Omental fat pad (tissue), 4 donors: ENCODE measurements around the gene FEM1A. TPM values are rescaled to one million over a fixed set of nuclear protein-coding genes. Genes with fewer than 3 reads are reported as not detected.

ENCODE experiments used
- ATAC-seq: fragments of 150-250 bp; one replicate; pipeline ENCODE4 v1.9.1; 2016; ENCODE audit warnings: mild to moderate bottlenecking, moderate library complexity; ENCODE audit not compliant: low FRiP score
- DNase-seq: peaks from one replicate; pipeline ENCODE4 v3.0.0-alpha.2; 2019; ENCODE audit warnings: low spot score
- total RNA-seq, 4 donors: library from RNA; depleted of rRNA; stranded (reverse); fragments of >200 nt; gene quantifications; one replicate each; pipeline ENCODE4 v1.1.0, GENCODE V29; 2016
- TF ChIP-seq, protein P1 (sequence below), 3 donors: fragments of 450-650 bp; IDR thresholded peaks; one replicate each; pipeline ENCODE4 v1.5.1; 2016 to 2017; ENCODE audit warnings: antibody characterized with exemption in 3 of 3, mild to moderate bottlenecking in 3 of 3, moderate library complexity in 2 of 3

The FEM1A gene
- total RNA-seq, 4 donors from 2014 or later, result 11.8 to 22.1 (median 13.9) TPM

DNA sequence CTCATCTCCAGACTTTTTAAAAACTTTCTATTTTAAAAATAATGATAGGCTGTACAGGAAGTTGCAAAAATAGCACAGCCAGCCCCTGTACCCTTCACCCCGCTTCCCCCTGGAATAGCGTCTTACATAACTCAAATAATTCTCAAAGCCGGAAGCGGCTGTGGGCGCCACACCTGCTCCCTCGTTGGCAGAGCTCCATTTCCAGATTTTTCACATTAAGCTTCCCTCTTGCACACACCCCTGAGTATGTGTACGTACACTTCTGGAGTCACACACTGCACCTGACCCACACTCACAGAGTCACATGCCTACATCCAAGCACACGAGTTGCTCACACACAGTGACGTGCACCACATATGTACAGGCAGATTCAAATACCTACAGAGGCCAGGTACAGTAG, 42.9 kb upstream of the FEM1A start:
- ATAC-seq (no peak), DNase-seq (no peak)
- TF ChIP-seq, protein P1, sequence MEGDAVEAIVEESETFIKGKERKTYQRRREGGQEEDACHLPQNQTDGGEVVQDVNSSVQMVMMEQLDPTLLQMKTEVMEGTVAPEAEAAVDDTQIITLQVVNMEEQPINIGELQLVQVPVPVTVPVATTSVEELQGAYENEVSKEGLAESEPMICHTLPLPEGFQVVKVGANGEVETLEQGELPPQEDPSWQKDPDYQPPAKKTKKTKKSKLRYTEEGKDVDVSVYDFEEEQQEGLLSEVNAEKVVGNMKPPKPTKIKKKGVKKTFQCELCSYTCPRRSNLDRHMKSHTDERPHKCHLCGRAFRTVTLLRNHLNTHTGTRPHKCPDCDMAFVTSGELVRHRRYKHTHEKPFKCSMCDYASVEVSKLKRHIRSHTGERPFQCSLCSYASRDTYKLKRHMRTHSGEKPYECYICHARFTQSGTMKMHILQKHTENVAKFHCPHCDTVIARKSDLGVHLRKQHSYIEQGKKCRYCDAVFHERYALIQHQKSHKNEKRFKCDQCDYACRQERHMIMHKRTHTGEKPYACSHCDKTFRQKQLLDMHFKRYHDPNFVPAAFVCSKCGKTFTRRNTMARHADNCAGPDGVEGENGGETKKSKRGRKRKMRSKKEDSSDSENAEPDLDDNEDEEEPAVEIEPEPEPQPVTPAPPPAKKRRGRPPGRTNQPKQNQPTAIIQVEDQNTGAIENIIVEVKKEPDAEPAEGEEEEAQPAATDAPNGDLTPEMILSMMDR (IDR thresholded peaks at IDR 0.05), result no peak

DNA sequence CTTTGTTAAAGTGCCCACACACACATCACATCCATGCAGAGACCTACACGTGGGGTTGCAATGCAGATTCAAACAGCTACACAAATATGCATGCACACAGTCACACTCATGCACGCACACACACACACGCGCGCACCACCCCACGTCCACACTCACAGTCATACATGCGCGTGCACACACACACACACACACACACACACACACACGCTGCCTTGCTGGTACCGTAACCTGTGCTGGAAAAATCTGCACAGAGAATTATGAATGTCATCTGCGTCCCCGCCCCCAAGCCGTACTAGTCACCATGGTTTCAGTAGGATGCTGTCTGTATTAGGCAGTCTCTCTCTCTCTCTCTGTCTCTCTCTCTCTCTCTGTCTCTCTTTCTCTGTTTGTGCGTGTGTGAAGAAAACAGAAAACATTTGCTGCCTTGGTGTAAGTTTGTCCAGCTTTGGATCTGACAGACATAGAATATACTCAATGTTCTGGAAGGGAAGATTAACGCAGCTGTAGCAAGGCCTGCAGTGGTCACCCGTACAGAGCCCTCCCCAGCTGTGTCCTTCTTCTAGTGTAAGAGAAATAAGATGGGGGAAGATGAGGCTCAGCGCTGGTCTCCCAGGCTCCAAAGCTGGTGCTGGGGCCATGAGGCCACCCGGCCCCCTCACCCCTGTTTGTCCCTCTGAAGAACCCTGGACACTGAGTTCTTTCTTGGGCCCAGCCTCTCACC, 41.5 kb upstream of the FEM1A start:
- no peak for DNase-seq
- TF ChIP-seq, protein P1 (IDR thresholded peaks at IDR 0.05), result no peak
- ATAC-seq, result no peak

DNA sequence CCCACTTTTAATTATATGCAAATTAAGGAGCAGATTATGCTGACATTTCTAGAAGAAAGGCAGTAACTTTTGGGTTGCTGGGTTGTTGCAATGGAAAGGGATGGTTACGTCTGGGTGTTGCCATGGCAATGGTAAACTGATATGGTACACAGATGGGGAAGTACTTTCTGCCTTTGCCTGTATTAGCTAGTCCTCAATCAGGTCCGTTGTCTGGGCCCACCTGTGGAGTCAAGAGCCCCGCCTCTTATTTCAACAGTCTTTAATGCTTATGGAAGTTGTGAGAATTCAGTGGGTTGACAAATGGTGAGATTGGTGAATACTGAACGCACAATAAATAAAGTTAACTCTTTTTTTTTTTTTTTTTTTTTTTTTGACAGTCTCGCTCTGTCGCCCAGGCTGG, 37.3 kb upstream of the FEM1A start:
- TF ChIP-seq, protein P1 (IDR thresholded peaks at IDR 0.05), result no peak
- ATAC-seq (no peak), DNase-seq (no peak)

DNA sequence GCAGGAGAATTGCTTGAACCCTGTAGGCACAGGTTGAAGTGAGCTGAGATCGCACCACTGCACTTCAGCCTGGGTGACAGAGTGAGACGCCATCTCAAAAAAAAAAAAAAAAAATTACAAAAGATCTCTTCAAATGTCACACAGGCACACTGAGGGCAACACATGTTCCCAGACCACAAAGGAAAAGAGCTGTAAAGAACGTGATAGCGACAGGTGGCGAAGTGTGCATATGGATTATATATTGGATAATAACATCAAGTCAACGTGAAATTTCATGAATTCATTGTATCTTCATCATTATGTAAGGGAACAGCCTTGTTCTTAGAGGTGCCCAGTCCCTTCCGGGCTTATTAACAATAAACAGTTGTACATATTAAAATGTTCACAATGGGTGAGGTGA, 36.1 kb upstream of the FEM1A start:
- no peak for ATAC-seq
- TF ChIP-seq, protein P1 (IDR thresholded peaks at IDR 0.05), result no peak
- DNase-seq, result no peak

DNA sequence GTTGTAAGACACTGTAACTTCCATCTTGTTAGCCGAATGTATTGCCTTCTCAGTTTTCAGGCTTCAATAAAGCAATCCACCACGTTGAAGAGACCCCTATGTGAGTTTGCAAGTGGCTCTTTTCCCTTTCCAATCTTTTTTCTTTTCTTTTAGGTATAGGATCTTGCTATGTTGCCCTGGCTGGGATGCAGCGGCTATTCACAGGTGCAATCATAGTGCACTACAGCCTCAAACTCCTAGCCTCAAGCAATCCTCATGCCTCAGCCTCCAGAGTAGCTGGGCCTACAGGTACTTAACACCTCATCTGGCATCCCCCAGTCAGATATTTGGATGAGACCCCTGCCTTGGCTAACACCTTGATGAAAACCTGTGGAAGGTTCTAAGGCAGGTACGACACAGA, 33.5 kb upstream of the FEM1A start:
- no peak for ATAC-seq
- TF ChIP-seq, protein P1 (IDR thresholded peaks at IDR 0.05), result no peak
- no peak for DNase-seq

DNA sequence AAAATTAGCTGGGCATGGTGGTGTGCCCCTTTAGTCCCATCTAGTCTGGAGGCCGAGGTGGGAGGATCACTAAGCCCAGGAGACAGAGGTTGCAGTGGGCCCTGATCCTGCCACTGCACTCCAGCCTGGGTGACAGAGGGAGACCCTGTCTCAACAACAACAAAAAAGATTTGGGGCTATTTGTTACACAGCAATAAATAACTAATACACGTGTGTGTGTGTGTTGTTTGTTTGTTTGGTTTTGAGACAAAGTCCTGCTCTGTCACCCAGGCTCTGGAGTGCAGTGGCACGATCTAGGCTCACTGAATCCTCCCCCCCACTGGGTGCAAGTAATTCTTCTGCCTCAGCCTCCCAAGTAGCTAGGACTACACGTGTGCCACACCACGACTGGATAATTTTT, 32.9 kb upstream of the FEM1A start:
- TF ChIP-seq, protein P1 (IDR thresholded peaks at IDR 0.05), result no peak
- no peak for ATAC-seq
- DNase-seq, result no peak
